GM06990 (cell line): ENCODE results near the gene ZNF471.

Experiments used
- DNase-seq: peaks from one replicate; pipeline ENCODE4 v3.0.0-alpha.2; 2011; ENCODE audit not compliant: insufficient read length; ENCODE audit errors: extremely low read depth
- H3K27me3 ChIP-seq: replicated peaks from 2 replicates; pipeline ENCODE4 v1.6.0; 2011; ENCODE audit warnings: low read length; ENCODE audit not compliant: control insufficient read depth, insufficient read depth
- H3K36me3 ChIP-seq: 2 replicates; pipeline ENCODE4 v1.5.1; 2011; ENCODE audit warnings: low read length; ENCODE audit not compliant: control insufficient read depth, insufficient read depth
- H3K4me3 ChIP-seq: replicated peaks from 2 replicates; pipeline ENCODE4 v1.5.1; 2011; ENCODE audit warnings: low read depth, mild to moderate bottlenecking, control low read depth, low read length
- CTCF ChIP-seq: IDR thresholded peaks from 2 replicates; pipeline ENCODE4 v1.5.1; 2011; ENCODE audit warnings: low read length, control low read depth, mild to moderate bottlenecking, inconsistent platforms; ENCODE audit not compliant: insufficient read depth, poor library complexity, severe bottlenecking

ZNF471 gene

GRCh38 chr19:56507446-56508289 is at the start of gene ZNF471:
Gene ZNF471 (plus strand): TSS chr19:56507855. CDS start chr19:56511572, 3,717 bp downstream.
- H3K27me3 ChIP-seq = no peaks in the 10 kb centered on the region
- H3K36me3 ChIP-seq = no peaks in the 10 kb centered on the region
- no peak for TF ChIP-seq CTCF
- DNase-seq = no peak
- H3K4me3 ChIP-seq = no peak within 1 kb of the TSS

- Histone ChIP-seq H3K4me3 (no peak overlapping the region), H3K36me3 (no peaks in the 10 kb centered on the region), H3K27me3 (no peaks in the 10 kb centered on the region)
- DNase-seq = no peak
- no peak for TF ChIP-seq CTCF
These were observed 33.3 kb upstream of the ZNF471 start for GRCh38 chr19:56474308-56474707.

GRCh38 chr19:56476093-56476492 is 31.6 kb upstream of the ZNF471 start:
- no peak for TF ChIP-seq CTCF
- Histone ChIP-seq H3K27me3 (no peaks in the 10 kb centered on the region), H3K4me3 (no peak overlapping the region), H3K36me3 (no peaks in the 10 kb centered on the region)
- DNase-seq = no peak

GRCh38 chr19:56476651-56477428 is 30.8 kb upstream of the ZNF471 start, which contains the start of gene ZNF667:
Gene ZNF667 (minus strand): TSS chr19:56477345. CDS start chr19:56462370, 14,975 bp downstream.
- DNase-seq = no peak
- Histone ChIP-seq H3K27me3 (no peaks in the 10 kb centered on the region), H3K36me3 (no peaks in the 10 kb centered on the region), H3K4me3 (no peak within 1 kb of the TSS)
- TF ChIP-seq CTCF = no peak

GRCh38 chr19:56477429-56478338 is 30.0 kb upstream of the ZNF471 start:
- TF ChIP-seq CTCF = no peak
- Histone ChIP-seq H3K36me3 (no peaks in the 10 kb centered on the region), H3K27me3 (no peaks in the 10 kb centered on the region), H3K4me3 (no peak overlapping the region)
- DNase-seq = no peak
